ENCODE measurements around the gene RAD9A.
"Not testable (repeated sequence)": the region's sequence is repeated elsewhere in the genome, so short reads cannot be mapped to it uniquely, and the experiment has no call there.

RAD9A gene

DNA sequence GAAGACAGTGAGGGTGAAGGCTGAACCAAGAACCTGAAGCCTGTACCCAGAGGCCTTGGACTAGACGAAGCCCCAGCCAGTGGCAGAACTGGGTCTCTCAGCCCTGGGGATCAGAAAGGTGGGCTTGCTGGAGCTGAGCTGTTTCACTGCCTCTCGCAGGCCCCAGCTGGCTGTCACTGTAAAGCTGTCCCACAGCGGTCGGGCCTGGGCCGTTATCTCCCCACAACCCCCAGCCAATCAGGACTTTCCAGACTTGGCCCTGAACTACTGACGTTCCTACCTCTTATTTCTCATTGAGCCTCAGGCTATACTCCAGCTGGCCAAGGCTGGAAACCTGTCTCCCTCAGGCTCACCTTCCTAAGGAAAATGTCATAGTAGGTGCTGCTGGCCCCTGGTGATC is 5.8 kb downstream of the RAD9A start:
- DNase-seq (ENCODE audit: low read depth in 2 of 2): no peak

DNA sequence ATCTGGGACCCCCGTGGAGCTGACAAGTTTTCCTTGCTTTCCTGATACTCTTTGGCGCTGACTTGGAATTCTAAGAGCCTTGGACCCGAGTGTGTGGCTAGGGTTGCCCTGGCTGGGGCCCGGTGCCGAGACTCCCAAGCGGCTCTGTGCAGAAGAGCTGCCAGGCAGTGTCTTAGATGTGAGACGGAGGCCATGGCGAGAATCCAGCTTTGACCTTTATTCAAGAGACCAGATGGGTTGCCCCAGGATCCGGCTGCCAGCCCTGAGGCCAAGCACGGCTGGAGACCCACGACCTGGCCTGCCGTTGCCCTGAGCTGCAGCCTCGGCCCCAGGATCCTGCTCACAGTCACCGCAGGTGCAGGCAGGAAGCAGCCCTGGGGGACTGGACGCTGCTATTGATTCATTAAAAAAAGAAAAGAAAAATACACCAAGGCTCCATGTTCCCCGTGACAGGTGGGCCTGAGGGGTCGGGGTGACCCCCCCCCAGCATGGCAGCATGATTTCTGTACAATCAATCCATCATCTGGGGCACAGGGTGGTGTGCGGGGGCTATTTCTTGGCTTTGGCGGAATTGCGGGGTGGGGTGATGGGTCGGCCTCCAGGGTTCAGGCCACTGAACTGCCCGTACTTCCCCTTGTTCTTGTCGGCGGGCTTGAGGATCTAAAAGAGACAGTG is 6.3 kb downstream of the RAD9A start:
- DNase-seq (ENCODE audit: low read depth in 2 of 2): no peak

DNA sequence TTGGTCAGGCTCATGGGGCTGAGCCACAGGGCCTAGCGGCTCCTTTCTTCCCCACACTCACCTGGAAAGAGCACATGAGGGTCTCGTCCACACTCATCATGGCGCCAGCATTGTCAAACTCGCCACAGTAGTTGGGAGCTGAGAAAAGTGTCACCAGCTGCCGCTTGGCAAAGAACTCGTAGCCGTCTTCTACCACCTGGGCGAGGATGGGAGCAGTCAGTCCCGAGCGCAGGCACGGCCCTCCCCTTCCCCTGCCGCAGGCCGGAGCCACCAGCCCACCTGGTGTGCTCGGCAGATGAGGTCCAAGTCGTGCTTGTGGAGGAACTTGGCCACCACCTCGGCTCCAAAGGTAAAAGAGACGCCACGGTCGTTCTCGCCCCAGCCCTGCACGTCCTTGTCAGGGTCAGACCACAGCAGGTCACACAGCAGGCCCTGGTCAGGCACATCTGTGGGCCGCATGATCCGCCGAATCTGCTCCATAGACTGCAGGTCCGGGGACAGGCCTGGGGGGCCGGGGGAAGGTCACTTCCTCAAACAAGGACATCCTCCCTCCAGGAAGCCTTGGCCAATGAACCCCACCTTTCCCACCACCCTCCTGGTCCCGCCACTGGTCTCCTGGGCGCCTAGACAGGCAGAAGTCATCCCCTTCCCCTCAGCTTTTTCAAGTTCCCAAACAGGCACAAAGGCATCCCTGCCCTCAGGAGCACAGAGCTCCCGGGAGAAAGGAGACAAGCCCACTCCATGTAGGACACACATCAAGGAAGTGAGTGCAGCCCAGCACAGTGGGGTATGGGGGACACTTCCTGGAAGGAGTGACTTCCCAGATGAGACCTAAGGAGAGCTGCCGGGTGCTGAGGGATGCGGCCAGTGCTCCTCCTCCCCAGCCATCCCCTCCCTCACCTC is 7.1 kb downstream of the RAD9A start:
- DNase-seq (ENCODE audit: low read depth in 2 of 2): no peak

DNA sequence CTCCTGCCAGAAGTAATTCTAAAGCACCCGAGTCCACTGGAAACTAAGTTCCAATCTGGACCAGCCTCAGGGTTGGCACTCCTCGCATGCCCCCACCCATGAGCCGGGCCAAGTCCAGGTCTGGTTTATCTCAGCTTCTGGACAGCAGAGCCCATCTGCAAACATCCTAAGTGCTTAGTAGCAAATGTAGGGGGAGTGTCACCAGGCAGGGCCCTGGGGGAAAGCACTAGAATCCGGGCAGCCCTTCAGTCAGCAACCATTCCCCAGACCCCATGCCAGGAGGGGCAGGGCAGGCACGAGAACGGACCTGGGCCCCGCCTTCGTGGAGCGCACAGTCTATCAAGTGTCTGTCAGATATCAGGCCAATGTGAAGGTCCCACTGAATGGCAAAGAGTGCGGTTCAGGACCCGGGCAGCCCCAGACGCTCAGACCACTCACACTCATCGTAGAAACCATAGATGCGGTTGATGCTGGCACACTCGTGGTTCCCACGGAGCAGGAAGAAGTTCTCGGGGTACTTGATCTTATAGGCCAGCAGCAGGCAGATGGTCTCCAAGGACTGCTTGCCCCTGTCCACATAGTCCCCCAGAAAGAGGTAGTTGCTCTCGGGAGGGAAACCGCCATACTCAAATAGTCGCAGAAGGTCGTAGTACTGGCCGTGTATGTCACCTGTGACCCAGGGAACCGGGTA is 8.6 kb downstream of the RAD9A start:
- DNase-seq (ENCODE audit: low read depth in 2 of 2): no peak

DNA sequence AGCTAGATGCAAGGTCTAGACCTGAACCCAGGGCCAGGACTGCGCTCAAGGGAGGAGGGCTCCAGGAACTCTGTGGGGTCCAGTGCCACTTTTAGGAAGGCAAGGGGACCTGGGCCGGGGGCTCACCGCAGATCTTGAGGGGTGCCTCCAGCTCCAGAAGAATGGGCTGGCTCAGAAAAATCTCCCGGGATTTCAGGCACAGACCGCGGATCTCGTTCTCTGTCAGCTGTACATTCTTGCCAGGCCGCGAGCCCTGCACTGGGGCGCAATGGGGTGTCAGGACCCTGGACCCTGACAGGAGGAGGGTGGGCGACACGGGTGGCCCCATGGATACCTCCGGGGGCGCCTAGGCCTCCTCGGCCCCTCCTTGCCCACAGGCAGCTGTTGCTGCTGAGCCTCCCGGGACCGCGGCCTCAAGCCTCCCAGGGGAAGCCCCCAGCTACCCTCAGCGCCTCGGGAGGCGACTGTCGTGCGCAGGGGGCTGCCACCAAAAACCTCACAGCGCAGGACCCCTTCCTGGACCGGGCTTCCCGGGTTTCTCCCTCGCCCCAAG is 9.2 kb downstream of the RAD9A start:
- DNase-seq (ENCODE audit: low read depth in 2 of 2): no peak

DNA sequence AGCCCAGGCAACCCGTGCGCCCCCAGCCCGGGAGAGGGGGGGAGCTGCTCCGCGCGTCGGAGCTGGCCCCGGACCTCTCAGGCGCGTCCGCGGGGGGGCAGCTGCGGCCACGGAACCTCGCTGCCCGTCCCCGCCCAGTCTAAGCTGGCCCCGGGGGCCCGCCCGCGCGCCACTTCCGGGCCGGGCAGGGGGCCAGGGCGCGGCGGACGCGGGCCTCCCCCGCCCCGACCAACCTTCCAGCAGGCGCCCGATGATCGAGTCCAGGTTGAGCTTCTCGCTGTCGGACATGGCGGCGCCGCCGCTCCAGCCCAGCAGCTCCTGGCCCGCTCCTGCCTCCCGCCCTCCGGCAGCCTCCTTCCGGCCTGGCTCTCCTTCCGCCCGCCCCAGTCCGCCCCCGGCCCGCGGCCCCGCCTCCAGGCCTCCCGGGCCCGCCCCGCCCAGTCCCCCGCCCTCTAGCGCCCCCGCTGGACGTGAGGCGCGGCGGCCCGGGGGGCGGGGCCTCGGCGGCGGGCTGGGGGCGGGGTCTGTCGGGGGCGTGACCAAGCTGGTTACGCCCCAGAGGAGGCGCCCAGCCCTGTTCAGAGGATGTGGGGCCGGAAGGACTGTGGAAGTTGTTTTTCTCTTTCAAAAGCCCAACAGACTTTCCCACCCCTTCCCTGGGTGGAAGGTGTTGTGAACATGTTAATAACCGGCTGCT is 9.9 kb downstream of the RAD9A start, which contains the start of gene PPP1CA:
PPP1CA (minus strand) TSS at position 364 of the 697 bp plus-strand sequence; CDS start at position 288, 76 bp downstream.
- peak; percentile 89 to 95 for DNase-seq (ENCODE audit: low read depth in 2 of 2)

DNA sequence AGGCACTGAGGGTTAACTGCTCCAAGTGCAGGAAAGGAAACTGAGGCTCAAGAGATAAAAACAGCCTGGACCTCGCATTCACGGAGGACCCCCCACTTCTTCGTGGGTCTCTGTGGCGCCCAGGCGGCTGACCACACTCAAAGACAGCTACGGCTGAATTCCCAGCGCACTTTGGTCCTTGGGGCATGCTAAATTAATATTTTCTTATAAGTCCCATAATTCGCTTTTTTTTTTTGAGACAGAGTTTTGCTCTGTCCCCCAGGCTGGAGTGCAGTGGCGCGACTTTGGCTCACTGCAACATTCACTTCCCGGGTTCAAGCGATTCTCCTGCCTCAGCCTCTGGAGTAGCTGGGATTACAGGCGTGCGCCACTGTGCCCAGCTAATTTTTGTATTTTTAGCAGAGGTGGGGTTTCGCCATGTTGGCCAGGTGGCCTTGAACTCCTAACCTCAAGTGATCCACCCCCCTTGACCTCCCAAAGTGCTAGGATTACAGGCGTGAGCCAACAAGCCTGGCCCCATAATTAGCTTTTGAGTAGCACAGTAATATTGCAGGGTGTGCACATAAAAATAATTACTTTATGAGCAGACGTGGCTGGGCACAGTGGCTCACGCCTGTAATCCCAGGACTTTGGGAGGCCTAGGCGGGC is 10.5 kb downstream of the RAD9A start:
- DNase-seq (ENCODE audit: low read depth in 2 of 2): not testable (repeated sequence)

DNA sequence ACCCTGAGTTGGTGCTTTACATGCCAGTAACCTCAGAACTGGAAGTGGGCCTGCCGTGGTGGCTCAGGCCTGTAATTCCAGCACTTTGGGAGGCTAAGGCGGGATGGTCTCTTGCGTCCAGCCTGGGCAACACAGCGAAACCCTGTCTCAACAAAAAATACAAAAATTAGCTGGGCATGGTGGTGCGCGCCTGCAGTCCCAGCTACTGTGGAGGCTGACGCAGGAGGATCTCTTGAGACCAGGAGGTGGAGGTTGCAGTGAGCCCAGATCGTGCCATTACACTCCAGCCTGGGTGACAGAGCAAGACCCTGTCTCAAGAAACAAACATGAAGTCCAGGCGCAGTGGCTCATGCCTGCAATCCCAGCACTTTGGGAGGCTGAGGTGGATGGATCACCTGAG is 11.3 kb downstream of the RAD9A start:
- not testable (repeated sequence) for DNase-seq (ENCODE audit: low read depth in 2 of 2)

DNA sequence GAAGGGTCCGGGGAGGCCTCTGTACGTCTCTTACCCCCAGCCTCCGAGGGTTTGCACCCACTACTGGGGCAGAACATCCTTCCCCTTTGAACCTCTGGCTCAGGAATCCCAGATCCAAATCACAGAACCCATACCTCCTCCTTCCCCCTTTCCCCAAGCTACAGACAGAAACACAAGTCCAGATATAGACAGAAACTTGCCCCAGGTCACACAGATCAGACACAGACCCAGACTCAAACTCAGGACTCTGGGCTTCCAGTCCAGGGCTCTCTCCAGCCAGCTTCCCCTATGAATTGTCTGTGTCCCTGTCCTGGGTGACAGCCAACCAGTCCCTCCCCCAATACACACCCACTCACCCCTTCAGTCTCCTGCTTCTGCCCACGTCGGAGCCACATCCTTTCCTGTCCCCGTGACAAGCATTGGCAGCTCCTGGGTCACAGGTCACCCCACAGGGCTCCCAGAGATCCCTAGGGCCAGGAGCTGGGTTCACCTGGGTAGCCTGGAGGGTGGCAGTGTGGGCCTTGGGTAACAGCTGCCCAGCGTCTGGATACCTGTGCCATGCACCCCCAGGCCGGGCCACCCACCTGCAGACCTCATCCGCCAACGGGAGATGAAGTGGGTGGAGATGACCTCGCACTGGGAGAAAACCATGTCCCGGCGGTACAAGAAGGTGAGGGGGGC is 12.9 kb downstream of the RAD9A start:
- no peak for DNase-seq (ENCODE audit: low read depth in 2 of 2)

DNA sequence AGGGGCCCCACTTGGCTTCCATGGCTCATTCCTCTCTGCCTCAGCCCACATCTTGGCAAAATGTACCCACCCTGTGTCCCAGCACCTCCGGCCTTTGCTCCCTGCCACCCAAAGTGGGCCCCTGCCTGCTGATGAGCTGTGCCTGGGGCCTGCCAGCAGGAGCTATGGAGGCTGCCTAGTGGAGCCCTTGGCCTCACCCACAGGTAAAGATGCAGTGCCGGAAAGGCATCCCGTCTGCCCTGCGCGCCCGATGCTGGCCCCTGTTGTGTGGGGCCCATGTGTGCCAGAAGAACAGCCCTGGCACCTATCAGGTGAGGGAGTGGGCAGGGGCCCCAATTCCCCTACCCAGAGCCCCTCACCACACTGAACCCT is 13.4 kb downstream of the RAD9A start:
- DNase-seq (ENCODE audit: low read depth in 2 of 2): no peak

DNA sequence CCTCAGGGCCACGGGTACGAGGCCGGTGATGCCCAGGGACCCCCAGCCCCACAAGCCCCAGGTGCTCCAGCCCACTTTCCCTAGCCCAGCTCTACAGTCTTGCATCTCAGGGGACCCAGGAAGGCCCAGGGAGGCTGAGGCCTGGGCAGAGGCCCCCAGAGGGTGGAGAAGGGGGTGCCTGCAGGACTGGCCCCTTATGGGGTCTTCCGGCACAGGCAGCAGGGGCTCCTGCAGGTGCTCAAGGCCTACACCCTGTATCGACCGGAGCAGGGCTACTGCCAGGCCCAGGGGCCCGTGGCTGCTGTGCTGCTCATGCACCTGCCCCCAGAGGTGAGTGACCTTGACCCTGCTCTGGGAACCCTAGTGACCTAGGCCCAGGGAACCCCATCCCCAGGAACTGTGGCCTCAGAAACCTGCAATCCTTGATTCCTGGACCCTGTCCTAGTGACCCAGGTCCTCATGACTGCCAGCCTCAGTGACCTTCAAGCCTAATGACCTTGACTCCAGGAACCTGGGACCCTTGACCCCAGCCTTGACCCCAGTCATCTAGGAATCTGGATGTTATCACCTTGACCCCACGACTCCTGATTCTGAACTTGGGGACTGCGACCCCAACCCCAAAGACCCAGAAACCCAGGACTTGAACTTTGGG is 14.0 kb downstream of the RAD9A start:
- no peak for DNase-seq (ENCODE audit: low read depth in 2 of 2)

DNA sequence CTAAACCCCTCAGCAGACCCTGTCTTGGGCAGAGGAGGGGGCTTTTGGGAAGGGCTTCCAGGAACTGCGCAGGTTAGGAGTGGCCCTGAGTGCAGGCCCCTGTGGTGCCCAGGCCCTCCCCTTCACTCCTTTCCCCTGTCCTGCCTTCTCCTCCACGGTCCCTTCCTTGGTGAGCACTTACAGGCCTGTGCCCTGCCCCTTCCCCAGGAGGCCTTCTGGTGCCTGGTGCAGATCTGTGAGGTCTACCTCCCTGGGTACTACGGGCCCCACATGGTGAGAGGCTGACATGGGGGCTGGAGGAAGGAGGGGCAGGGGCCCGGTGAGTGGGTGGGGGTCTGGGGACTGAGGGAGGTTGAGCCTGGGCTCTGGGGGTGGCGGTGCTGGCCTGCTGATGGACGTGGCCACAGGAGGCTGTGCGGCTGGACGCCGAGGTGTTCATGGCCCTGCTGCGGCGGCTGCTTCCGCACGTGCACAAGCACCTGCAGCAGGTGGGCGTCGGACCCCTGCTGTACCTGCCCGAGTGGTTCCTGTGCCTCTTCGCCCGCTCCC is 14.7 kb downstream of the RAD9A start:
- no peak for DNase-seq (ENCODE audit: low read depth in 2 of 2)

DNA sequence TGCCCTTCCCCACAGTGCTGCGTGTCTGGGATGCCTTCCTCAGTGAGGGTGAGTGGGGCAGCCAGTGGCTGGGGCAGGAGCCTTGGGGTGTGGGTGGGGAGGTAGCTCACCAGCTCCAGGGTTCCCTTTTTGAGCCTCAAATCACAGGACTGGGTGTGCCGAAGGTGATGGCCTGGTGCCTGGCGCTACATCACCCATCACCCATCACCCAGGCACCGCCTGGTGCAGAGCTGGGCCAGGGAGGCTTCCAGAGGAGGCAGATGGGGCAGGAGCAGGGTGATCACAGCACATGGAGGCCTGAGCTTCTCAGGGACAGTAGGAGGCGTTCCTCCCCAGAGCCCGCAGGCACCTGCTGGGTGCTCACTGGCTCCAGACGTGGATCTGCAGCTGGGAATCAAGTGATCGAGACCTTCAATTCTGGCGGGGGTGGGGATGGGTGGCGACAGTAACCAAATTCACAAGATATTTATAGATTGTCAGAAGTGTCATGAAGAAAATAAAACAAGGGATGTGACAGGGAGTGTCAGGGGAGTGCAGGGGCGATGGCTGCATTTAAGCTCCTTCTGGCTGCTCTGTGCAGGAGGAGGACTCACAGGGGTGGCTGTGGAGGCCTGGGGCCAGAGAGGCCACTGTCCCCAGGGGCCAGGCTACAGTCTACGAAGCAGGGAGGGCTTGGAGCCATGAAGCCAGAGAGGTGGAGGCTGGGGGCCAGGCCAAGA is 15.3 kb downstream of the RAD9A start:
- no peak for DNase-seq (ENCODE audit: low read depth in 2 of 2)

DNA sequence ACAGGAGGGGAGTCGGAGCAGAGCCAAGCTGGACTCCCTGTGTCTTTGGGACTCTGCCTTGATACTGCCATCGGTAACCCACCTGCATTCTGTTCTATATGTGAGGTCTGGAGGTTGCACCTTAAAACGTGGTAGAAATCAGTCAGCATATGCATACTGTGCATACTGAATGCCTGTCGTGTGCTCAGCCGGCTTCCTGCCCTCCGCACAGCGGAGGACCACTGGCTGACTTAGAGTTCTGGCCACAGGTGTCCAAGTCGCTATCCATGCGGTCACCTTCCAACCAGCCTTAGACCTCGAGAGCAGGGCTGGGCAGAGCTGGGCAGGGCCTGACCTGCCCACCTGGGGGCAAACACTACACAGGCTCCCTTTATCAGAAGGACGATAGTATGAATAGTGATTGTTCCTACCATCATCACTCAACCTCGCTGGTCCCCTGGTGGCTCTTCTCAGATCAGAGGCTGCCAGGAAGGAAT is 15.9 kb downstream of the RAD9A start:
- no peak for DNase-seq (ENCODE audit: low read depth in 2 of 2)

DNA sequence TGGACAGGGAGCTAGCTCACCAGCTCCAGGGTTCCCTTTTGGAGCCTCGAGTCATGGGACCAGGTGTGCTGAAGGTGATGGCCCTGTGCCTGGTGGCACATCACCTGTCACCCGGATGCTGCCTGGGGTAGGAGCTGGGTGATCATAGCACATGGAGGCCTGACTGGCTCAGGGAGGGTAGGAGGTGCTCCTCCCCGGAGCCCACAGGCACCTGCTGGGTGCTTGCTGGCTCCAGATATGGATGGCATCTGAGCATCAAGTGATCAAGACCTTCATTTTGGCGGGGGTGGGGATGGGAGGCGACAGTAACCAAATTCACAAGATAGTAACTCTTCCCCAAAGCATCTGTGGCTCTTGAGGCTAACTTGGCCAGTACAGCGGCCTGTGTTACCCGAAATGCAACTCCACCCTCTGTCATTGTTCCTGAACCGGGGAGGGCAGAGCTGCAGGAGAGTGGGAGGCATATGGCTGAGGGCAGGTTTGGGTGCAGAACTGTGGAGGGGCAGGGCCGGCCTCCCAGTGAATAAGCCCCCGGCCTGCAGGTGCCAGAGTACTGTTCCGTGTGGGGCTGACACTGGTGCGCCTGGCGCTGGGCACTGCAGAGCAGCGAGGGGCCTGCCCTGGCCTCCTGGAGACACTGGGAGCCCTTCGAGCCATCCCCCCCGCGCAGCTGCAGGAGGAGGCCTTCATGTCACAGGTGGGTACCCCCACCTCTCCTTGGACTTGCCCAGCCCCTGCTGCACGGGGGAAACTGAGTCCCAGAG is 16.8 kb downstream of the RAD9A start:
- no peak for DNase-seq (ENCODE audit: low read depth in 2 of 2)

DNA sequence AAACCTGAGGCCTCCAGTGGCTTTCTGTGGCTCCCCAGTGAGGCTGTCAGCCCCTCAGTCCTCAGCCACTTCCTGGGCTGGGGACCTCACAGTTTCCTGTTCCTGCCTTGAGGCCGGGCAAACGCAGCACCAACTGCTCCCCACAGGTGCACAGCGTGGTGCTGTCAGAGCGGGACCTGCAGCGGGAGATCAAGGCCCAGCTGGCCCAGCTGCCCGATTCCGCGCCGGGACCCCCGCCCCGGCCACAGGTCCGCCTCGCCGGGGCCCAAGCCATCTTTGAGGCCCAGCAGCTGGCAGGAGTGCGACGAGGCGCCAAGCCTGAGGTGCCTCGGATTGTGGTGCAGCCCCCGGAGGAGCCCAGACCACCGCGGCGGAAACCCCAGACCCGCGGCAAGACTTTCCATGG is 17.5 kb downstream of the RAD9A start:
- DNase-seq (ENCODE audit: low read depth in 2 of 2): no peak

DNA sequence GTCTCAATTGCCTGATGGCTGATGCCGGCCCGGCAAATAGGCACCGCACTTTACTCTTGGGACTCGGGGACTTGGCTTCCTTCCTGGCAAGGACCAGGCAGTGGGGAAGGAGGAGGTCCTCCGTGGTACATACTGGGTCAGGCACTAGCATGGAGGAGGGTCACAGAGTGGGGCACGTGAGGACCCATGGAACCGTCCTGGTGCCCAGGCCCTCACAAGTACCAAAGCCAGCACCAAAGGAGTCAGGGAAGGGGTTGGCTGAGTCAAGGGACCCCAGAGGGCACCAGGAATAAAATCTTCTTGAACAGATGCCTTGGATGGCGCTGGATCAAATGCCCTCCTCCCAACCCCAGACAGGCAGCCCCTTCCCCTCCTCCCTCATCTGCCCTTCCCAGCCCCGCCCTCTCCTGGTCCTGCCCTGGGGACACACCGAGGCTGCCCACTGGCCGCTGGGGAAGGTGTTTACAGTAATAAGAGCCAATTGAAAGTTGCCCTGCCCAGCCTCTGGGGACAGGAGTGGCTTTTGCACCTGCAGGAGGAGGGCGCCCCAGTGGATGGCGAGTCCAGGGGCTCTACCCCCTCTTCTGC is 18.1 kb downstream of the RAD9A start:
- DNase-seq (ENCODE audit: low read depth in 2 of 2): no peak

DNA sequence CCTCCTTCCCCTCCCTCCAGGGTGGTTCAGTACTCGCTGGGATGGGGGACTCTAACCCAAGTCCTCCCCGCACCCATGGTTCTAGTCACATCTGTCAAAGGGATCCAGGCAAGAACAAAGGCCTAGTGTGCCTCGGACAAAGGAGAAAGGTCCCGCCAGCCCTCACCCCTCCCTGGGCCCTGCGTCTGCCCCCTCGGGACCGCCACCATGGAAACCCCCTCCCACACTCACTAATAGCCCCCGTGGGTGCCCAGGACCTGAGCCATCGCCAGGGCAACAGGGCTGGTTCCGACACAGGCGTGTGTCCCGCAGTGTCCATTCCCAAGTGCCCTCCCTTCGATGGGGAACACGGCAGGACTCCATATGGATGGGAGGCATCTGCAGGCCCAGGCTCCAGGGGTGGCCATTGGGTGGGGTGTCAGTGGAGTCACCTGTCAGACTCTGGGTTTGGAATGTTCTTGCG is 18.6 kb downstream of the RAD9A start:
- DNase-seq (ENCODE audit: low read depth in 2 of 2): no peak
